Kidney (tissue), 14 donors: Measurements from ENCODE around the gene CYB561A3. TPM values are rescaled to one million over a fixed set of nuclear protein-coding genes. Genes with fewer than 3 reads are reported as not detected.

Source experiments
- DNase-seq, 5 donors: peaks; one replicate each; pipeline ENCODE4 v3.0.0-alpha.2; 2013 to 2020
- FAIRE-seq: peaks from 2 replicates; lab custom pipeline; 2012; peaks lifted over from hg19 to GRCh38; lab: Jason Lieb, UNC
- H3K27ac ChIP-seq, 2 donors: one replicate each; pipeline ENCODE4 v1.7.0; 2013; ENCODE audit warnings: low read depth in 2 of 2, low read length in 2 of 2, inconsistent platforms in 1 of 2
- H3K27me3 ChIP-seq: one replicate; pipeline ENCODE4 v1.7.1; 2013; ENCODE audit warnings: low read length, inconsistent platforms; ENCODE audit not compliant: control insufficient read depth, insufficient read depth
- H3K36me3 ChIP-seq, 3 donors: one replicate each; pipeline versions ENCODE4 v1.7.0 to v1.7.1; 2013; ENCODE audit warnings: low read length in 3 of 3, control low read depth in 1 of 3, inconsistent platforms in 1 of 3; ENCODE audit not compliant: insufficient read depth in 3 of 3, control insufficient read depth in 2 of 3
- H3K4me1 ChIP-seq, 3 donors: one replicate each; pipeline versions ENCODE4 v1.7.0 to v1.7.1; 2013; ENCODE audit warnings: low read length in 3 of 3, inconsistent platforms in 1 of 3, low read depth in 1 of 3; ENCODE audit not compliant: control insufficient read depth in 2 of 3, insufficient read depth in 2 of 3
- H3K4me3 ChIP-seq, 3 donors: one replicate each; pipeline versions ENCODE4 v1.7.0 to v1.8.1; 2013; ENCODE audit warnings: low read length in 3 of 3, control low read depth in 1 of 3, inconsistent platforms in 1 of 3
- H3K9ac ChIP-seq, 3 donors: one replicate each; pipeline versions ENCODE4 v1.7.0 to v1.7.1; 2013; ENCODE audit warnings: low read length in 3 of 3, control low read depth in 1 of 3, inconsistent platforms in 1 of 3
- H3K9me3 ChIP-seq, 3 donors: one replicate each; pipeline versions ENCODE4 v1.7.0 to v1.7.1; 2013; ENCODE audit warnings: low read length in 3 of 3, control low read depth in 1 of 3, inconsistent platforms in 1 of 3; ENCODE audit not compliant: control insufficient read depth in 2 of 3, insufficient read depth in 1 of 3
- CTCF ChIP-seq: IDR thresholded peaks from 3 replicates; pipeline ENCODE4 v1.5.1; 2012; ENCODE audit warnings: mild to moderate bottlenecking, moderate library complexity, borderline replicate concordance; ENCODE audit not compliant: insufficient read depth; ENCODE audit errors: extremely low read depth
- intact Hi-C: fragments of 100-400 bp; cut with DNase I; formaldehyde crosslinking; loops from one replicate; pipeline ENCODE4 v1.11.1; 2022
- polyA plus RNA-seq: library from polyadenylated mRNA; stranded (reverse); fragments of 350-450 nt; fragmentation: Illumina TruSeq; extraction: RNeasy Lipid Tissue Mini Kit (QIAGEN cat#74804); gene quantifications from one replicate; pipeline ENCODE4 v1.2.3, GENCODE V29; 2014; ENCODE audit warnings: low read depth, low replicate concordance; ENCODE audit not compliant: insufficient read depth
- total RNA-seq: library from RNA; stranded (reverse); fragmentation: NEBNext Ultra II Directional; extraction: Animal tissue kit (Norgen Biotek cat#: 25700); gene quantifications from one replicate; pipeline ENCODE4 v1.2.1, GENCODE V29; 2021
- donor health status: control.
- donor health status: control.
- donor health status: control.
- donor health status: control.
- donor health status: control.
- donor health status: DM: yes; HTN: yes; CAD: no.
- donor health status: Normal renal cell carcinoma (clear cell type).

CYB561A3 gene
- total and polyA plus RNA-seq, 2 donors from 2014 or later: 29.7 to 36.8 TPM

GRCh38 chr11:61305417-61305816, 56.3 kb downstream of the CYB561A3 start:
- Histone ChIP-seq H3K9me3 (no peaks in the 10 kb centered on the region), H3K4me1 (no peaks in the 10 kb centered on the region), H3K9ac (no peak overlapping the region), H3K27me3 (no peaks in the 10 kb centered on the region), H3K4me3 (no peak overlapping the region), H3K36me3 (peaks cover 27 to 79% (median 59%) of the 10 kb centered on the region in 3 donors), H3K27ac (no peak overlapping the region)
- DNase-seq: no peak
- intact Hi-C loops: no loop called here
- no peak for TF ChIP-seq CTCF
- no peak for FAIRE-seq

GRCh38 chr11:61303725-61304124, 58.0 kb downstream of the CYB561A3 start:
- no peak overlapping the region for H3K4me3 ChIP-seq
- H3K9me3 ChIP-seq: no peaks in the 10 kb centered on the region
- no peak overlapping the region for H3K27ac ChIP-seq
- no peaks in the 10 kb centered on the region for H3K4me1 ChIP-seq
- no peak overlapping the region for H3K9ac ChIP-seq
- H3K36me3 ChIP-seq: peaks cover 20 to 74% (median 50%) of the 10 kb centered on the region in 3 donors
- no peaks in the 10 kb centered on the region for H3K27me3 ChIP-seq
- FAIRE-seq (no peak), DNase-seq (no peak)
- intact Hi-C loops: no loop called here
- no peak for TF ChIP-seq CTCF

GRCh38 chr11:61302550-61302949, 59.1 kb downstream of the CYB561A3 start:
- no peaks in the 10 kb centered on the region for H3K9me3 ChIP-seq
- FAIRE-seq: no peak
- H3K27ac ChIP-seq: no peak overlapping the region
- no peak for TF ChIP-seq CTCF
- H3K36me3 ChIP-seq: peaks cover 13 to 62% (median 38%) of the 10 kb centered on the region in 3 donors
- intact Hi-C loops: no loop called here
- H3K27me3 ChIP-seq: no peaks in the 10 kb centered on the region
- H3K9ac ChIP-seq: no peak overlapping the region
- no peak for DNase-seq
- H3K4me3 ChIP-seq: no peak overlapping the region
- no peaks in the 10 kb centered on the region for H3K4me1 ChIP-seq

Other genes with a start within 250 kb of the CYB561A3 start
- gene VPS37C, start 200.5 kb downstream of the CYB561A3 start, total RNA-seq: 31.8 TPM
- gene VPS37C, start 200.5 kb downstream of the CYB561A3 start, polyA plus RNA-seq: 13.9 TPM
- gene PGA3, start 158.4 kb downstream of the CYB561A3 start, total RNA-seq: 0.54 TPM
- not detected for gene PGA3, start 158.4 kb downstream of the CYB561A3 start, polyA plus RNA-seq
- gene PGA4, start 139.5 kb downstream of the CYB561A3 start, total RNA-seq: not detected
- gene PGA4, start 139.5 kb downstream of the CYB561A3 start, polyA plus RNA-seq: not detected
- 0.35 TPM for gene PGA5, start 120.7 kb downstream of the CYB561A3 start, total RNA-seq
- gene PGA5, start 120.7 kb downstream of the CYB561A3 start, polyA plus RNA-seq: not detected
- 1.2 TPM for gene VWCE, start 66.6 kb downstream of the CYB561A3 start, total RNA-seq
- 0.32 TPM for gene VWCE, start 66.6 kb downstream of the CYB561A3 start, polyA plus RNA-seq
- gene DDB1, start 28.8 kb downstream of the CYB561A3 start, total RNA-seq: 185 TPM
- gene DDB1, start 28.8 kb downstream of the CYB561A3 start, polyA plus RNA-seq: 131 TPM
- 64.6 TPM for gene TKFC, start 28.7 kb downstream of the CYB561A3 start, total RNA-seq
- gene TKFC, start 28.7 kb downstream of the CYB561A3 start, polyA plus RNA-seq: 107 TPM
- gene TMEM138, start 492 bp upstream of the CYB561A3 start, total RNA-seq: 42.3 TPM
- gene TMEM138, start 492 bp upstream of the CYB561A3 start, polyA plus RNA-seq: 62.3 TPM
- gene TMEM216, start 30.7 kb upstream of the CYB561A3 start, total RNA-seq: 11.1 TPM
- 16.2 TPM for gene TMEM216, start 30.7 kb upstream of the CYB561A3 start, polyA plus RNA-seq
- 94.5 TPM for gene CPSF7, start 68.1 kb upstream of the CYB561A3 start, total RNA-seq
- gene CPSF7, start 68.1 kb upstream of the CYB561A3 start, polyA plus RNA-seq: 28.4 TPM
- gene SDHAF2, start 68.2 kb upstream of the CYB561A3 start, total RNA-seq: 40.7 TPM
- 77.1 TPM for gene SDHAF2, start 68.2 kb upstream of the CYB561A3 start, polyA plus RNA-seq
- 2.9 TPM for gene LRRC10B, start 146.9 kb upstream of the CYB561A3 start, total RNA-seq
- gene LRRC10B, start 146.9 kb upstream of the CYB561A3 start, polyA plus RNA-seq: 1.0 TPM
- gene SYT7, start 219.2 kb upstream of the CYB561A3 start, total RNA-seq: 5.7 TPM
- gene SYT7, start 219.2 kb upstream of the CYB561A3 start, polyA plus RNA-seq: 6.7 TPM